Lower lobe of right lung (tissue), 2 donors: ENCODE results near the gene ABAT. TPM values are rescaled to one million over a fixed set of nuclear protein-coding genes. Genes with fewer than 3 reads are reported as not detected.

Source experiments
- ATAC-seq, 2 donors: fragments of 200-7000 bp; cut with Tn5 transposase; one replicate each; pipeline ENCODE4 v1.9.1; 2020 to 2022; ENCODE audit warnings: mild to moderate bottlenecking in 2 of 2, moderate library complexity in 2 of 2
- DNase-seq: peaks from one replicate; pipeline ENCODE4 v3.0.0-alpha.2; 2020
- H3K27ac ChIP-seq: fragments of 200-600 bp; one replicate; pipeline ENCODE4 v1.8.0; 2022
- H3K27me3 ChIP-seq: fragments of 200-600 bp; one replicate; pipeline ENCODE4 v1.8.0; 2022; ENCODE audit warnings: low read depth
- H3K36me3 ChIP-seq: fragments of 200-600 bp; one replicate; pipeline ENCODE4 v1.8.0; 2022; ENCODE audit warnings: mild to moderate bottlenecking
- H3K4me1 ChIP-seq: fragments of 200-600 bp; one replicate; pipeline ENCODE4 v1.8.0; 2022
- H3K4me3 ChIP-seq: fragments of 200-600 bp; one replicate; pipeline ENCODE4 v1.8.0; 2022; ENCODE audit warnings: mild to moderate bottlenecking
- H3K9me3 ChIP-seq: fragments of 200-600 bp; one replicate; pipeline ENCODE4 v1.8.0; 2022
- CTCF ChIP-seq: fragments of 200-600 bp; IDR thresholded peaks from one replicate; pipeline ENCODE4 v1.8.0; 2022; ENCODE audit warnings: antibody characterized with exemption, mild to moderate bottlenecking
- intact Hi-C: fragments of 100-400 bp; cut with DNase I; formaldehyde crosslinking; loops from one replicate; pipeline ENCODE4 v1.11.0; 2022
- total RNA-seq: library from RNA; stranded (reverse); fragmentation: NEBNext Ultra II Directional; extraction: Animal tissue kit (Norgen Biotek cat#: 25700); gene quantifications from one replicate; pipeline ENCODE4 v1.2.1, GENCODE V29; 2021
- donor health status: DM: no; HTN: yes; CAD: no; lungs with severe emphysema.

ABAT gene
- total RNA-seq, 1 donor from 2014 or later, result 12.9 TPM

DNA sequence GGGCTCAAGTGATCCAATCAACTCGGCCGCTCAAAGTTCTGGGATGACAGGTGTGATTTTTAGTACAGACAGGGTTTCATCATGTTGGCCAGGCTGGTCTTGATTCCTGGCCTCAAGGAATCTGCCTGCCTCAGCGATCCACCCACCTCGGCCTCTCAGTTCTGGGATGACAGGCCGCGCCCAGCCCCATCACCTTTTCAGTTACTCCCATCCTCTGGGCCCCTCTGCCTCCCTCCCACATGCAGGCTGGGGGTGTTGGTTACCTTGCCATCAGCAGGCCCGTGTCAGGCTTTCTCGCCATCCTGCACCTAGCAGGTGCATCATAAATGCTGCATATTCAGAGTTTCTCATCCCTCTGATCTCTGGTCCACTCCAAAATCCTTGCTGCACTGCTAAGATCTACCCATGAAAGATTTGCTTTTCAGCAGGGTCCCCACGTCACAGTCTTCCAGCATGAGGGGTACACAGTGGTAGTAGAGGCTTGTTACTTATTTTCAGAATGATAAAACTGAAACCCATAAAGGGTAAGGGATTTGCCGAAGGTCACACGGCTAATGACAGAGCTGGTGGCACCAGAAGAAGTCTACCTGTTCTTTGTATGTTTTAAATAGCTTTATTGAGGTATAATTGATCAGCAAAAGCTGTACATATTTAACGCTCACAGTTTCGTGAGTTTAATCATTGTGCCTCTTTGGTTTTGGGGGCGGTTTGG is 139.8 kb downstream of the ABAT start:
- no peaks in the 10 kb centered on the region for H3K9me3 ChIP-seq
- no peaks in the 10 kb centered on the region for H3K27me3 ChIP-seq
- no peak for TF ChIP-seq CTCF
- H3K36me3 ChIP-seq, result peaks cover 96% of the 10 kb centered on the region
- H3K27ac ChIP-seq, result no peak overlapping the region
- intact Hi-C loops, result no loop called here
- no peak for DNase-seq
- no peaks in the 10 kb centered on the region for H3K4me1 ChIP-seq
- ATAC-seq, result no peak
- no peak overlapping the region for H3K4me3 ChIP-seq

- Histone ChIP-seq H3K27me3 (no peaks in the 10 kb centered on the region), H3K4me1 (no peaks in the 10 kb centered on the region), H3K27ac (no peak overlapping the region), H3K4me3 (no peak overlapping the region), H3K9me3 (no peaks in the 10 kb centered on the region), H3K36me3 (peaks cover 84% of the 10 kb centered on the region)
- ATAC-seq (no peak), DNase-seq (no peak)
- no peak for TF ChIP-seq CTCF
- intact Hi-C loops, result no loop called here
Measured at GRCh38 chr16:8816967-8817655, 142.7 kb downstream of the ABAT start.

GRCh38 chr16:8818504-8819270 is 144.3 kb downstream of the ABAT start:
- H3K4me3 ChIP-seq, result no peak overlapping the region
- ATAC-seq, result peak; percentile 18 to 53
- no peak for TF ChIP-seq CTCF
- no peaks in the 10 kb centered on the region for H3K4me1 ChIP-seq
- no peak overlapping the region for H3K27ac ChIP-seq
- H3K36me3 ChIP-seq, result peaks cover 69% of the 10 kb centered on the region
- intact Hi-C loops, result no loop called here
- H3K27me3 ChIP-seq, result no peaks in the 10 kb centered on the region
- no peaks in the 10 kb centered on the region for H3K9me3 ChIP-seq
- DNase-seq, result no peak

DNA sequence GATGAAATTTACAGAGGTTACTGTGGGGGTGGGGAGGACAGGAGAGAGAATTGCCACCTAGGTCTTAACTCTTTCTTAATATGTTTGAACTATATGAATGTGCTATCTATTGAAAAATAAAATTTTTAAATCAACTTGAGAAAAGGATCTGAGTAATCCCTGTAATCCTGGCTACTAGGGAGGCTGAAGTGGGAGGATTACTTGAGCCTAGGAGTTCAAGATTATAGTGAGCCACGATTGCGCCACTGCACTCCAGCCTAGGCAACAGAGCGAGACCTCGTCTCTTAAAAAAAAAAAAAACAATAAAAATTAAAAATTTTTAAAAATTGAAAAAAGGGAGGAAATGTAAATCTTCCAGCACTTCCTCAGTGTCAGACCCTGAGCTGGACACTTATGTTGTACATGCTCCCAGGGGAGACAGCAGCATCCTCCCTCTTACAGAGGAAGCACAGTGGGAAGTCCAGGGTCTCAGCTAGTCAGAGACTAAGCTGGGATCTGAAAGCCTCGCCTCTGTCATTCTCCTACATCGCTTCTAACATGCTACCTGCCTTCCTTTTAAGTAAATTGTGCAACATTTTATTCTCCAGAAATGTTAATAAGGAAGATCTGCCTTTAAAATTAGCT is 145.1 kb downstream of the ABAT start:
- H3K4me3 ChIP-seq, result no peak overlapping the region
- H3K4me1 ChIP-seq, result no peaks in the 10 kb centered on the region
- DNase-seq (no peak), ATAC-seq (no peak)
- TF ChIP-seq CTCF, result no peak
- no peaks in the 10 kb centered on the region for H3K27me3 ChIP-seq
- no peaks in the 10 kb centered on the region for H3K9me3 ChIP-seq
- H3K27ac ChIP-seq, result no peak overlapping the region
- H3K36me3 ChIP-seq, result peaks cover 63% of the 10 kb centered on the region
- intact Hi-C loops, result no loop called here

GRCh38 chr16:8822403-8822802 is 148.0 kb downstream of the ABAT start:
- peaks cover 48% of the 10 kb centered on the region for H3K36me3 ChIP-seq
- no peaks in the 10 kb centered on the region for H3K4me1 ChIP-seq
- no peaks in the 10 kb centered on the region for H3K27me3 ChIP-seq
- ATAC-seq (no peak), DNase-seq (no peak)
- H3K9me3 ChIP-seq, result no peaks in the 10 kb centered on the region
- H3K4me3 ChIP-seq, result no peak overlapping the region
- no peak overlapping the region for H3K27ac ChIP-seq
- TF ChIP-seq CTCF, result no peak
- intact Hi-C loops, result no loop called here
